ENCODE measurements around the gene AJAP1.
"Not testable (repeated sequence)": the region's sequence is repeated elsewhere in the genome, so short reads cannot be mapped to it uniquely, and the experiment has no call there.

The AJAP1 gene

GRCh38 chr1:4661595-4661917 is 7.1 kb downstream of the AJAP1 start:
- TF ChIP-seq ZFX (IDR thresholded peaks at IDR 0.05; ENCODE audit: borderline replicate concordance) (no peak), CTCF (IDR thresholded peaks at IDR 0.05) (no peak)
- no peak overlapping the region for H3K27ac ChIP-seq

- H3K27ac ChIP-seq, result no peak overlapping the region
- TF ChIP-seq ZFX (IDR thresholded peaks at IDR 0.05; ENCODE audit: borderline replicate concordance) (no peak), CTCF (IDR thresholded peaks at IDR 0.05) (no peak)
Observed at GRCh38 chr1:4662168-4662567, 7.8 kb downstream of the AJAP1 start.

GRCh38 chr1:4662723-4663122 is 8.3 kb downstream of the AJAP1 start:
- TF ChIP-seq CTCF (IDR thresholded peaks at IDR 0.05) (no peak), ZFX (IDR thresholded peaks at IDR 0.05; ENCODE audit: borderline replicate concordance) (no peak)
- no peak overlapping the region for H3K27ac ChIP-seq

GRCh38 chr1:4664095-4664494 is 9.7 kb downstream of the AJAP1 start:
- no peak overlapping the region for H3K27ac ChIP-seq
- no peak for TF ChIP-seq CTCF (IDR thresholded peaks at IDR 0.05)
- TF ChIP-seq ZFX (IDR thresholded peaks at IDR 0.05; ENCODE audit: borderline replicate concordance), result no peak

GRCh38 chr1:4664606-4665005 is 10.2 kb downstream of the AJAP1 start:
- TF ChIP-seq CTCF (IDR thresholded peaks at IDR 0.05) (no peak), ZFX (IDR thresholded peaks at IDR 0.05; ENCODE audit: borderline replicate concordance) (no peak)
- no peak overlapping the region for H3K27ac ChIP-seq

GRCh38 chr1:4665456-4665855 is 11.0 kb downstream of the AJAP1 start:
- no peak overlapping the region for H3K27ac ChIP-seq
- no peak for TF ChIP-seq CTCF (IDR thresholded peaks at IDR 0.05)
- no peak for TF ChIP-seq ZFX (IDR thresholded peaks at IDR 0.05; ENCODE audit: borderline replicate concordance)

- H3K27ac ChIP-seq, result not testable (repeated sequence)
Observed at GRCh38 chr1:4666683-4667082, 12.3 kb downstream of the AJAP1 start.
